SKM-1 (cell line): ENCODE results near the gene ATP5F1D.
A peak's percentile ranks its signal among the peaks of the same experiment; 100 is the strongest.

ENCODE experiments used
- DNase-seq: peaks from one replicate; lab custom pipeline; 2025; ENCODE audit not compliant: unreplicated experiment; lab: John Stamatoyannopoulos, UW

The ATP5F1D gene

DNA sequence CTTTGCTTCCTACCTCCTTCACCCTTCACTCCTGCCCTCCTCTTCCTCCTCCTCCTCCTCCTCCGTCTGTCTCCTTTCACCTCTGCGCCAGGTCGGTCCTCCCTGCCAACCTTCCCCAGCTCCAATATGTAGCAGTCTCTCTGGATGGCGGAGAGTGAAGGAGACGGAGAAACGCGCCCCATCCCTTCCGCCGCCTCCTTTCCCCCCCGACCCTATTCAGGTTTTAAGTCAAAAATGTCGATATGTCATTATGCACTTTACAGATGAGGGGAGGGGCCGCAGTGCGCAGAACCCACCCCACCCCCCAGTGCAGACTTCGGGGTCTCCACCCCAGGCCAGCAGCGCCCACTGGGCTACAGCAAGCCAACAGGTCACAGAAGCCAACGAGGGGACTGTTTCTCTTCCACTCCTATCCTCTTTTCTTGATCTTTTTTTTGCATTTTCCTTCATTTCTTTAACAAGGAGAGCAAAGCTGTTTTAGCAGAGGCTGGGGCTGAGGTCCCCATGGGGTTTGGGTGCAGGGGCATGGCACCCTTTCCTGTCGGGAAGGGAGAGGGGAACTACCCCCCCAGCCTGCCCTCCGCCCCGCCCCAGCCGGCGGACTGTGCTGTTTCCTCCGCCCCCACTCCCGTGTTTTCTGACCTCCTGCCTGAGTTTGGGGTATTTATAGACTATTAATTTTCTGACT is 16.1 kb downstream of the ATP5F1D start:
- DNase-seq = no peak

DNA sequence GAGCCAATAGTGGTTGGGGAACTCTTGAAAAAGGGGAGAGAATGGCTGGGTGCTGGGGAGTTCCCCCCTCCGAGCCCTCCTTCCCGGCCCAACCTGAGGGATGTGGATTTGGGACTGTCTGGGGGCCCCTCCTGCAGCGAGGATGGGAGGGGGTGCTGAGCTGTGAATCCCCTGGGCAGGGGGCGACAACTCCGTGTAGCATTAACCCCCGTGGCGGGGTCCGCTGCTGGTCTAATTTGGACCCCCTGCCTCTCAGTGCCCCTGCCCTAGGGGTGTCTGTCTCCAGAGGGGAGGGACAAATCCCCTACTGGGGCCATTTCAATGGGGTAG is 16.6 kb downstream of the ATP5F1D start:
- DNase-seq = no peak

DNA sequence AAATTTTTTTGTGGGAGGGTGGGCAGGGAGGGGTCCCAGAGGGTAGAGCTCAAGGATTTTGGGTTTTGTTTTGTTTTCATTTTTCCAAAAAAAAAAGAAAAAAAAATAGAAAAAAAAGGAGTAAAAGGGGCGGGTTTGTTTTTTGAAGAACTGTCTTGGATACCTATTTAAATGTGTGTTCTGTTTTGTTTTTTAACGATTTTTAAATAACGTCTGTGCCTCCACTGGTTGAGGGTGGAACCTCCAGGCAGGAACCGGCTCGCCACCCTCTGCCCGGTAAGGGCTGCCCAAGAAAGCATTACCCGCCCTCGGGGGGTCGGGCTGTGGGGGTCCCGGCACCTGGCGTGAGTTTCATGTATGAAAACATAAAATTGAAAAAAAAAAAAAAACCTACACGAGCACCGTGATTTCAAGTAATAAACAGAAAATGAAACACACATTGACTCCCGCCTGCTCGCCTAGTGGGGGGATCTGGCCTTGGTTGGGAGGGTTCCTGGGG is 17.2 kb downstream of the ATP5F1D start:
- no peak for DNase-seq

DNA sequence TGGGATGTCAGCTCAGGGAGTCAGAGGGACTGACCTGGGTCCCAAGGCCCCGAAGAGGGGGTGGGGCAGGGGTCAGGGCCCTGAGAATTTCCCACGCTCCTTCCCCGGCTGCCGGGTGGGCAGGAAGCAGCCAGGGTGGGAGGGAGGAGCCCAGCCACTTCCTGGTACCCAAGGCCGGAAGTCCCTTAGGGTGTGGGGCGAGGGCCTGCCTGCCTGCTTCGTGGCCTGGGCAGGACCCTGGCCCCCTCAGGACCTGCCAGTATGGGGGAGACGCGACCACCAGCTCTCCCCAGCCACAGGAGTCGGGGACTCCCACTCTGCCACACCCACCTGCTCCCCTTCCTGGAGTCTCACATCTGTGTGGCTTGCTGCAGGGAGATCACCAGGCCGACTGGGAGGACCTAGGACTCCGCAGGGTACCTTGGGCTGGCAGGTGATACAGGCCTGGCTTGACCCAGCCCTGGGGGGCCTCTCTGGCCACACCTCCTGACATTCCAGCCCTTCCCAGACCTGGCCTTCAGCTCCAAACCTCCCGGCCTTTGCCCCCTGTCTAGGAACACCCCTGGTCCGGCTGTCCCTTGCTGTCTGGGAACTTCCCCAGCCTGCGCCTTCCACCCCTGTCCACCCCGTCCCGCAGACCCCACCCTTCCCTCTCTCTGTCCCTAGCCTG is 17.8 kb downstream of the ATP5F1D start:
- peak; percentile 19 for DNase-seq

DNA sequence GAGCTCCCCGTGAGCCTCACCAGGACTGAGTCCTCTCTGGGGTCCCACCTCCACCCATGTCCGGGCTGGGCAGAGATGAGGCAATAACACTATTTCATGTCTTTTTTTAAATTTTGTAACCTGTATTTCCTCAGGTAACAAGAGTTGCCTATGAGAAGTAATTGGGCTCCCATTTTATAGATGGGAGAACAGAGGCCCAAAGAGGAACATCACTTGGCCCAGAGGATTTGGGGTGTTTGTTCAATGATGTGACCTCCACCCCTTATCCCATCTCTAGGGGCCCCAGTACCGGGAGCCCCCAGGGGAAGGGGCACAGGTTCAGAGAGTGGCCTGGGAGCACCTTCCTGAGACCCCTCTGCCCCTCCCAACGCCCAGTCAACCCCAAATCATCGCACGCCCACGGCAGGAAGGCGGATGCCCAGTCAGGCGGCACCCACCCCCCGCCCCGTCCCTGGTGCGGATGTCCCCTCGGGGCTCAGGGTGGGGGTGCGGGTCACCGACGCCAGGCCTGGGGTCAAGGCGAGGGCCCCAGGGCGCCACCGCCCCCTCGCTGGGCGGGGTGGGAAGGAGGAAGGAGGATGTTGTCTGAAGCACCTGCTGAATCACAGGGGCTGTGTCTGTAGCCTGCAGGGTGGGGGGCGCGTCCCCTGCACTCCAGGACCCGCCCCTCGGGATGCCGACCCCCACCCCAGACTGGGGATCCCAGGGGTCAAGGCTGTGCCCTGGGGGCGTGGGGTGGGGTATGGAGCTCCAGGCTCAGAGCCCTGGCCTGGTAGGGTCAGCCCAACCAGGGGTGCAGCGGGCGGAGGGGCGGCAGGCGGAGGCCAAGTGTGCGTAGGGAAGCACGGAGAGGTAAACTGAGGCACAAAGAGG is 18.6 kb downstream of the ATP5F1D start:
- no peak for DNase-seq

DNA sequence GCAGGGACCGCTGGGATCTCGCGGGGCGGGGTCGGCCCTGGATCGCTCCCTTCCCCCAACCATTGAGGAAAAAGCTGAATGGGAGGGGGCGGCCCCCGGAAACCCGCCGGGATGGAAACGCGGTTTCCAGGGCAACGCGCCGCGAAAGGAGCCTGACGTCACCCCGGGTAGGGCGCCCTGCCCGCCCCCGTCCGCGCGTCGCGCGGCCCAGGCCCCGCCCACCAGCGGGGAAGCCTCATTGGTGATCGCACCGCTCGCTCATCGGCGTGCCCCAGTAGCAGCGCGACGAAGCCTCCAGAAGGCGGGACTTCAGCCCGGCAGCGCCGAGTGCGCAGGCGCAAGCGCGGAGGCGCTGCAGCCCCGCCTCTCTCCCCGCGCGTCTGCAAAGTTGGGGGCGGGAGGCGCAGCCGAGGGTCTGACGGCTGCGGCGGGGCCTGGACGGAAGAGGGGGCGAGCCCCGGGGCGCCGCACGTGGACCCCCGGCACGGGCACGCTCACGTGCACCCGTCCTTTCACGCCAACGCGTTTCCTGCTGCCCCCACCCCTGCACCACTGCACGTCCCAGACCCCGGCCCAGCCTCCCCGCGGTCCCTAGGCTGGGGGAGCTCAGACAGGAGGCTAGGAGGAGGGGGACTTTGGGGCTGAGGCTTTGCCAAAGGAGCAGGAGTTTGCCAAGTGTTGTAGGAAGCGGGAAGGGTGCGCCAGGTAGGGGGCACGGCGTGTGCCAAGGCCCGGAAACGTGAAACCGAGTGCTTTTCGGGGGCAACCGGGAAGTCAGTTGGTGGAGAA is 19.4 kb downstream of the ATP5F1D start:
- DNase-seq = peak; percentile 91

DNA sequence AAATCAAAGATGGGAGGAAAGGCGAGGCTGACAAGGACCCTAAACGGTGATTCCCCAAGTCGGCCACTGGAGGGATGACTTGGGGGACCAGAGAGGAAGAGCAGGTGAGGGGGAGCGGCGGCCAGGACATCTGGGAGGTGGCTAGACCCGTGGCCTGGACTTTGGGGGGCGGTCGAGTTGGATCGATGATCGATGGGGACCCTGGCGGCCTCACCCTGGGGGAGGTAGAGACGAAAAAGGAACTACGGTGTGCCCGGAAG is 19.9 kb downstream of the ATP5F1D start:
- no peak for DNase-seq

DNA sequence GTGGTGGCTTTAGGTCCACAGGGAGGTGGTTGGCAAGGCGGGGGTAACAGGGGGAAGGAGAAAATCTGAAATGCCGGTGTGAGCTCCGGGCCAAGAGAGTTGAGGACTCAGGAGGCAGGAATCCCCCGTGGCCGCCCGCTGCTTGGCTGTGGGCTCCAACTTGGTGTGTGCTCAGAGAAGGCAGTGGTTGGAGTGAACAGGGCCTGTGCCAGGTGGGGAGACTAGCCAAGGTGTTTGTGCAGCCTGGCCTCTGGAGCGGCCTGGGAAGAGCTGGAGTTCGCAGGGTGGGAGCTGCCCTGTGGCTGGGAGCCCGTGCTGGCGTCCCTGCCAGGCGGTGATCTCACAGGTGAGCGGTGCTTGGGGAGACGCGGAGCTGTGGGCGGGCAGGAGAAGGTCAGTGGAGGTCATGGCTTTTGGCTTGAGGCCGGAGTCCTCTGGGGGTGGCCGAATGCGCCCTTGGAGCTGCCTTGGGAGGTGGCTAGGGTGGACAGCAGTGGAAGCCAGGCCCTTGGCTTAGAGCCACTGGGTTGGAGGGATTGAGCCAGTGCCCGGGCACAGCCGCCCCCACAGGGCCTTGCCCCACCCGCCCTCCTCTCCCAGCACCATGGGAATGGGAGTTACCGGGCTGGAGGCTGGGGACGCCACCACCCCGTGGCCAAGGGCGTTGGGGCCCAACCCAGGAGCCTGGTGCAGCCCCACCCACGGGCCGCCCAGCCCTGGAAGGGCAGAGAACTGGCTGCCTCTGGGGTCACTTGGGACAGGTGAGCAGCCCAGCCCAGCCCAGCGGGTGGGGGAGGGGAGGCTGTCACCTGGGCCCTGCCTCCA is 20.5 kb downstream of the ATP5F1D start:
- no peak for DNase-seq

DNA sequence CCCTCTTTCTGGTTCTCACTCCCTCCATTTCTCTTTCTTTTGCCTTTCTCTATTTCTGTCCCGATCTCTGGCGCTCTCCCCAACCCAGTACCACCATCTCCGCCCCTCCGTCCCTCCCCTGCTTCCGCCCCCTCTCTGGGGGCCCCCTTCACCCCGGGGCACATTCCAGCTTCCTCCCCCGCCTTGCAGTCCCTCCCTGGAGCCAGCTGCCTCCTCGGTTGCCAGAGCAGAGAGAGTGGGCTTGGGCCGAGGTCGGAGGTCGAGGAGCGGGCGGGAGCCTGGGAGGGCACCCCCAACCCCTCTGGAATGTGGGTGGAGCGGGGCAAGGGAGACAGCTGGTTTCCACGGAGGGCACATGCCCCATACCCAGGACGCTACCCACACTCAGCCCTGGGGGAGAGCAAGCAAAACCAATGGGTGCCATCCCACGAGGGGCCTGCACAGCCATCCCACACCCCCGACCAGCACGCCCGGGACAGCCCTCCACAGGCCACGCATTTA is 21.1 kb downstream of the ATP5F1D start:
- no peak for DNase-seq

DNA sequence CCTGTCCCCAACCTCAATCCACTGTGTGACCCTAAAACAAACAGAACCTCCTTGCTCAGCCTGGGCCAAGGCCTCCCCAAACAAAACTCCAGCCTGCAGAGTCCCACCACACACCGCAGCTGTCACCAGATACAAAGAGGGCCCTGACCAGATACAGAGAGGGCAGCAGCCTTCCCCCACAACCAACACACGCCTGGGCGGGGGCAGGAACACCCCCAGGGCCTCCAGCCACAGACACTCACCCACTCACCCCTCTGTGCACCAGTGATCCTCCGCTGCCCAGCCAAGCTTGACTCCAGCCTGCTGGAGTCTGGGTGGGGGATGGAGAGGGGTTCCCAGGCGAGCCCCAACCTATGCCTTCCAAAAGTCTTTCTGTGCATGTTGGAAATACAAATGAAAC is 21.6 kb downstream of the ATP5F1D start:
- no peak for DNase-seq

DNA sequence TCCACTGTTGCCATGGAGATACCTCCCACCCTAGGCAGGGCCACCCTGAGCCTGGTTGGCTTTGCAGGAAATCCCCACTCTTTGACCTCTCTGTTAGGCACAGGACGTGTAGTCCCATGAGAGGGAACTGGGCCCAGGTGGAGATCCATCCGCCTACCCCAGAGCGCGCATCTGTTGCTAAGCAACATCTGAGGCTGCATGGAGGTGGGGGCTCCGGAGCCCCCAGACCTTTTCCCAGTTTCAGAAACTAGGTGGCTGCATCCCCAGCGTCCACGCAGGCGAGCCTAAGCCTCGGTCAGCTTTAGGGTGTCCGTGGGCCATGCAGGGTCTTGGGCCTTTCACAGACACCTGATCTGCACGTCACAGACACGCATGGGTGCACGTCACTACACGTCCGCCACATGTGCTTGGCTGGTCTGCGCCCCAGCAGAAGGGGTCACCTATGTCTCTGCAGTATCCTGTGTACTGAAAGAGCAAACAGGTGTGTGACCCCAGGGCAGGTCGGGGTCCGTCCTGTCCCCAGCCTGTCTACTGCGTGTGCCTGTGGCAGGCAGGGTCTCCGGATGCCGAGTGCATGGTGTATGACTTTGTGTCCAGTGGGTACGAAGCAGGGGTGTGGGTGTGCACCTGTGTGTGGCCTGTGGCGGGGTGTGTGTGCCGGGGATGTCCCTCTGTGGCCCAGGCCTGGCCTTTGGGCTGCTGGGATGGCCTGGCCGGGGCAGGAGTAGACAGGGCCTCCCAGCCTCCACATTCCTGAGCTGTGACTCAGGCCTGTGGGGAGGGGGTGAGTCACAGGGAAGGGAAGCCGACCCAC is 23.5 kb downstream of the ATP5F1D start:
- no peak for DNase-seq

DNA sequence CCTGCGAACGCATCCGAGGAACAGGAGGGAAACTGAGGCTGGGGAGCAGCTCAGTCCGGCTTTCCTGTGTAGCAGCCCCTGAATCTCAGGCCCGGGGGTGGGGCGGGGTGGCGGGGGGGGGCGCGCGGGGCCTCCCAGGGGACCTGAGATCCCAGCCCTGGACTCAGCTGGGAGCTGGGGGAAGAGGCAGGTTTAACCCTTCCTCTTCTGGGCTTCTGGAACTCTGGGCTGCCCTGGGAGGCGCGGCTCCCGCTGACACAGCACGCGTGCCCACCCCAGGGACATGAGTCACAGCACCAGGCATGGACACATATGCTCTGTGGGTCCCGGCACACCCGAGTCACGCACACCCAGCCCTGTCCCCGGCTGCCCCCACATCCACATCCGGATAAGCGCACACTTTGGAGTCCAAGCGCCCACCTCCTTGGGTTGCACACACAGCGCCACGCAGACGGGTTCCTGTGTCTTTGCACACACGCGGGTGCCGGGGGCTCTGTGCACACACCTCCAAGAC is 24.1 kb downstream of the ATP5F1D start:
- DNase-seq = no peak

DNA sequence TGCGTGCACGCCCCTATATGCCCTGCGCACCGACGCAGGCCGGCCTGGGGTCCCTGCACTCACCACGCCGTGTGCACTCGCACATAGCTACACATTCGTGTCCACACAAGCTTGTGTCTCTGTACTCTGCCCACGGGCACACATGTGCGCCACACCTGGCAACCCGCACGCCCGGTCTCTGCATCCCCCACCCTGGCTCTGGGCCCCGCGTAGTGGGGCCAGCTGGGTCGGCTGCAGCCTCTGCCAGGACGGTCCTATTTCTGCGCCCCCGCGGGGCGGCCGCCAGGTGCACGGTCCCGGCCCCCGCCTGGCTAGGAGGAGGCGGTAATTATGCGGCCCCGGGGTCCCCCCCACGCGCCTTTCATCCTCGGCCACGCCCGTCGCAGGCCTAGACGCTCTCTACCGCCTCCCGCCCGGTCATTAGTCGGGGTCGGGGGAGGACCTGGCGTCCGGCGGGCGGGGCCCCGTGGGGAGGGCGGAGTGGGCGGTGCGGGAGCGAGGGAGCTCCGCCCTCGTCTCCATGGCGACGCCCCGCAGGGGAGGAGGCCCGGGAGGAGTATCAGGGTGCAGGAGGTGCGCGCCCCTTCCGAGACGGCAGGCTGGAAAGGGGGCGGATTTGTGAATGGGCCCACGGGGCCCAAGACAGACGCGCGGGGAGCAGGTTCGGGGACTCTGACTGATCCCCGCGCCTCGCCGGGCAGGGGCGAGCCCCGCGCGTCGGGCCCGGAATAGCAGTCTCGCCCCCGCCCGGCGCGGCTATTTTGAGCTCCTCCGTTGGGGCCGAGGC is 24.8 kb downstream of the ATP5F1D start:
- peak; percentile 39 for DNase-seq

DNA sequence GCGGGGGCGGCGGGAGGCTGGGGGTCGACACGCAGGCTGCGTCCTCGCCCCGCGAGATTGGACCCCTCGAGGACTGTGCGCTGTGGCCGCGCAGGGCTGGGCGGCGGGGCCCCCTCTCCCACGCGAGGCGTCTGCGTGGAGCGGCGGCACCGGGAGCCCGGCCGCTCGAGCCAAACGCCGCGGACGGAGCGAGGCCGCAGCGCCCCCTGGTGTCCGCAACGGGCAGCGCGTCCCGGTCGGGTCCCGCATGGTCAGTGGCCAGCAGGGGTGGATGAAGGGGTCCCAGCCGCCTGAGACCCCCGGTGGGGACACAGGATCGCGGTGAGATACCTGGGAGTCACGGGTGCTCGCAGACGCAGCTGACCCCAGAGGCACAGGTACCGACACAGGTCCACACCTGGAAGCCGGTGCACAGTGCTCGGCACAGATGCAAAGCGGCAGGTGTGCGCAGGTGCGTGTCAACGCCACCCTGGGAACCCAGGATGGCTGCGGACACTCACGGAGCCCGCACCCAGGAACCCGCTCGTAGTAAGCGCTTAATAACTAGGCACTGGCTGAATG is 25.4 kb downstream of the ATP5F1D start:
- no peak for DNase-seq

DNA sequence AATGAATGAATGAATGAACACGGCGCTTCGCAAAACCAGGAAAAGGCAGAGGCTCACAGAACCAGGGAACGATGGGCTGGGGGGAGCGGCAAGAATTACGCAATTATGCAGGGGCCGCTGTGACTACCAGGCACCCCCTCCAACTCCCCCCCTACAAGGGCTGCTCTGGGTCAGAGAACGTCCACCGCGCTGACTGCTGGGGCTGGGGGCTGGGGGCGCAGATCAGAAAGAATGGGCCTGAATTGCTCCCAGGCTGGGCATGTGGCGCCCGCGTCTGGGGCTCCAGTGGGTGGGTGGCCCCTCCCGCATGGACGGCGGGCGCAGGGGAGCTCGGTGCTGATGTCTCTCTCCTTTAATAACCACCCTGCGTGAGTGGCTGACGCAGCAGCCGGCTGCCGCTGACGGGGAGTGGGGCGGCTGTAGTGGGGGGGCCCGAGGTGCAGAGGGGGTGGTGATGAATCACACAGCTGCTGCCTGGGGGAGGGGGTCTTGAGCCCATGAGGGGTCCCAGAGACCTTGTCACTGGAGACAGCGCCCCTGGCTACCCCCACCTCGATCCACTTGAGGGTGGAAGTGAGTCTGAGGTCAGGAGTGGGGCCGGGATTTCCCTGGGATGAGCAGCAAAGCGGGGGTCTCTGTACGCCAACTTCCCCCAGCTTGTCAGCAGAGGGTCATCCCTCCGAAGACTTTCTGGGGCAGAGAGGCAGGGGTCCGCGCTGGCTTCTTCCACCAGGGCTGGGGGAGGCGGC is 26.1 kb downstream of the ATP5F1D start:
- no peak for DNase-seq

DNA sequence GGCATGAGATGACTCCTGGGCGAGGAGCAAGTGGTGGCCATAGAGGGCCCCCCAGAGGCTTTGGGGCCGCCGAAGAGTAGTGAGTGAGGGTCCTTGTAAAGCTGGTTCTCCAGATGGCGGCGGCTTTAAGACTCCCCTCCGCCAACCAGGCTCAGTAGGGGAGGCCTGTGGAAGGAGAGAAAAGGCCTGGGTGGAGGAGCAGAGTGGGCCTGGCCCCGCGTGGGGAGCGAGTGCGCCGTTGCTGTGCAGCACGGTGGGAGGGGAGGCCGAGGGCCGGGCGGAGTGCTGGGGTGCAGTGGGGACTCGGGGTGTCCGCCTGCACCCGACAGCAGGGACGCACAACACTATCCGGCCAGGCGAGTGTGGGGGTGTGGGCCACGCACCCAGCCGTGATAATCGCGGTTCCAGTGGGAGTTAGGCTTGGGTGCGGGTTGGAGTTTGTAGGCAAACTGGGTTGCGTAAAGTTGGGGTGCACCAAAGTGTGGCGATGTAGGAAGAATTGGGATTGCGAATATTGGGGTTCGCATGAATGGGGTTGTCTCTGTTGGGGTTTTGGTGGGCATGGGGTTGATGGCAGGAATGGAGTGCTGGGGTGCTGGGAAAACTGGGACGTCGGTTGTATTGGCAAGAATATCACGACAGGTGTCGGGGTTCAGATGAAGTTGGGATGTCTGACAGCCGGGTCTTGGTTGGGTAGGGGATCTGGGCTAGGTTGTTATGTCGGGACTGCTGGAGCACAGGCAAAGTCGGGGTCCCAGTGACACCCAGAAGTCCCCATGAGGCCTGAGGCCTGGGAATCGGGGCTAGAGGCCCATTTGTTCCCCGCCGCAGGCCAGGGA is 26.9 kb downstream of the ATP5F1D start:
- no peak for DNase-seq

DNA sequence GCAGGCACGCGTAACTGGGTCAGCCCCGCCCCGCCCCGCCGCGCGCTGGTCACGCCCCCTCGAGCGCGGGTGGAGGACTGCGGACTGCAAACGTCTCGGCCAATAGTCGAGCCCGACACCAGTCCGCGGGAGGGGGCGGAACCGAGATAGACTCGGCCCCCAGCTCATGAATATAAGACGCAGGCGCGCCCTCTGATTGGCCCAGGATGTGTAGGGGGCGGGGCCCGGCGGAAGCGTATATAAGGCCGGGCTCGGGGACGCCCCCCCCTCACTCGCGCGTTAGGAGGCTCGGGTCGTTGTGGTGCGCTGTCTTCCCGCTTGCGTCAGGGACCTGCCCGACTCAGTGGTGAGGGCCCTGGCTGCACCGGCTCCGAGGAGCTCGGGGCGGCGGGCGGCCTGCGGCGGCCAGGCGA is 27.5 kb downstream of the ATP5F1D start, which contains the start of gene CIRBP:
Gene CIRBP, plus strand, starts transcription at position 268 of the 413 bp plus-strand sequence. CDS start 1,602 bp downstream, outside the sequence.
- DNase-seq = peak; percentile 91
